Measurements from ENCODE around the gene SYTL1.

DNA sequence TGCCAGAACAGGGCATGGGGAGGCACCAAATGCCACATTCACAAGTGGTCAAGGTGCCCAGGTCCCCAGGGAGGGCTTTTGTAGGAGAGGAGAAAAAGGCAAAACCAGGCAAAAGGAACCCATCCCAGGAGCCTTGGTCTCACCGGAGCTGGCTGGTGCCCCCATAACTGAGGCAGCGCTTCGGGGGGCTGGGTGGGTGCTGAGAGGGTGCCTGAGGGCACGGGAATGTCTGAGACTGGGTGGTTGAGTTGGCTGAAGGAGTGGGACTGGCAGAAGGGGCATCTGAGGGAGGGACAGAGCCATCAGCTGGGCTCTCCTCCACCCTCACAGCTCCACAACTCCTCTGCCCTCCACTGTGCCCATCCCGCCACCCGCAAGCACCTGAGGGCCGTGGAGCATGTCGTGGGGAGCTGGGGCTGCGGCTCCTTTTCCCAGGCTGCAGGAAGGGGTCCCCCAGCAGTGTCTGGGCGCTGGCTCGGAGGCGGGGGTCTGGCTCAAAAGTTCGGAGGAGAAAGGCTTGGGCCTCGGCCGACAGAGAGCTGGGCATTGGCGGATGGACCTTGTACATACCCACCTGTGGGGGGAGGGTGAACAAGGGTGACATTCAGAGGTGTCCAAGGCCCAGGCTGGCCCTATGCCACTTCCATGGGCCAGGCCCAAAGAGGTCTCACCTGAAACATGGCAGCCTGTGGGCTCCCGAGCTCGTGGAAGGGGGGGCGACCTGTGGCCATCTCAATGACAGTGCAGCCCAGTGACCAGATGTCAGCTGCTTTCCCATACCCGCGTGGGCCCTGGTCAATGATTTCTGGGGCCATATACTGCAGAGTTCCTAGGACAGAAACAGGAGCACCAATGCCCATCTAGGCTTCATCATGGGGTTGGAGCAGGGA lies 16.5 kb downstream of the SYTL1 start:
- TF ChIP-seq, protein P1, sequence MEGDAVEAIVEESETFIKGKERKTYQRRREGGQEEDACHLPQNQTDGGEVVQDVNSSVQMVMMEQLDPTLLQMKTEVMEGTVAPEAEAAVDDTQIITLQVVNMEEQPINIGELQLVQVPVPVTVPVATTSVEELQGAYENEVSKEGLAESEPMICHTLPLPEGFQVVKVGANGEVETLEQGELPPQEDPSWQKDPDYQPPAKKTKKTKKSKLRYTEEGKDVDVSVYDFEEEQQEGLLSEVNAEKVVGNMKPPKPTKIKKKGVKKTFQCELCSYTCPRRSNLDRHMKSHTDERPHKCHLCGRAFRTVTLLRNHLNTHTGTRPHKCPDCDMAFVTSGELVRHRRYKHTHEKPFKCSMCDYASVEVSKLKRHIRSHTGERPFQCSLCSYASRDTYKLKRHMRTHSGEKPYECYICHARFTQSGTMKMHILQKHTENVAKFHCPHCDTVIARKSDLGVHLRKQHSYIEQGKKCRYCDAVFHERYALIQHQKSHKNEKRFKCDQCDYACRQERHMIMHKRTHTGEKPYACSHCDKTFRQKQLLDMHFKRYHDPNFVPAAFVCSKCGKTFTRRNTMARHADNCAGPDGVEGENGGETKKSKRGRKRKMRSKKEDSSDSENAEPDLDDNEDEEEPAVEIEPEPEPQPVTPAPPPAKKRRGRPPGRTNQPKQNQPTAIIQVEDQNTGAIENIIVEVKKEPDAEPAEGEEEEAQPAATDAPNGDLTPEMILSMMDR (IDR thresholded peaks at IDR 0.05 in 2 of 3, conservative IDR thresholded peaks at IDR 0.05 in 1 of 3; ENCODE audit: insufficient read depth in 2 of 3, low read depth in 1 of 3, low read length in 3 of 3), result no peak
- TF ChIP-seq, protein P2, sequence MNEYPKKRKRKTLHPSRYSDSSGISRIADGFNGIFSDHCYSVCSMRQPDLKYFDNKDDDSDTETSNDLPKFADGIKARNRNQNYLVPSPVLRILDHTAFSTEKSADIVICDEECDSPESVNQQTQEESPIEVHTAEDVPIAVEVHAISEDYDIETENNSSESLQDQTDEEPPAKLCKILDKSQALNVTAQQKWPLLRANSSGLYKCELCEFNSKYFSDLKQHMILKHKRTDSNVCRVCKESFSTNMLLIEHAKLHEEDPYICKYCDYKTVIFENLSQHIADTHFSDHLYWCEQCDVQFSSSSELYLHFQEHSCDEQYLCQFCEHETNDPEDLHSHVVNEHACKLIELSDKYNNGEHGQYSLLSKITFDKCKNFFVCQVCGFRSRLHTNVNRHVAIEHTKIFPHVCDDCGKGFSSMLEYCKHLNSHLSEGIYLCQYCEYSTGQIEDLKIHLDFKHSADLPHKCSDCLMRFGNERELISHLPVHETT (CRISPR knock-in tag; conservative IDR thresholded peaks at IDR 0.05 in 1 of 2, IDR thresholded peaks at IDR 0.05 in 1 of 2), result no peak
- TF ChIP-seq CHD1 (IDR thresholded peaks at IDR 0.05; ENCODE audit: low read length), result no peak

All from K562 (cell line).